Measurements from ENCODE around the gene FAR1.

FAR1 gene

DNA sequence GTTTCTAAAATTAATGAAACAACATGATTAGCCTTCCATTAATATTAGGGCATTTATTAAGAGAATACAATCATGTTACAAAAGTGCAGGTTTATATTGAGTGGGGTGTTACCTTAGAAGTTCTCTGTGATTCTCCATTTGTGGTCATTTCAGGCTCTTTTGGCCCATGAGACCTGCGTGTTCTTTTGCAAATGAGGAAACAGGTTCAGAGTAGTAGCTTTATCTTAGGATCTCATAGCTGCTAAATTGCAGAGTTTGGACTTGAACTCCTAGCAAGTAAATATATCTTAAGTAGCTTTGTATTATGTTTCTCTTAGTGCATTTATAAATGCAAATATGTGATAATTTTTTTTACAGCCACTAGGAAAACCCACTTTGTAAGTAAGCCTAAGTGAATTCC, 18.3 kb downstream of the FAR1 start:
- no peak overlapping the region for H3K27ac ChIP-seq (ENCODE audit: low read depth, low read length)
- H3K4me3 ChIP-seq (ENCODE audit: low read depth, low read length) = no peak overlapping the region
- H3K4me1 ChIP-seq (ENCODE audit: control insufficient read depth, insufficient read depth, low read length, unreplicated experiment) = peaks cover 4% of the 10 kb centered on the region
- peaks cover 4% of the 10 kb centered on the region for H3K36me3 ChIP-seq (ENCODE audit: insufficient read depth, low read length)
- peaks cover 88% of the 10 kb centered on the region for H3K79me2 ChIP-seq (ENCODE audit: control insufficient read depth, insufficient read depth, low read length, unreplicated experiment)
- H3K27me3 ChIP-seq (ENCODE audit: insufficient read depth, low read length) = no peaks in the 10 kb centered on the region
- no peak overlapping the region for H2AFZ ChIP-seq (ENCODE audit: low read length, unreplicated experiment)

GRCh38 chr11:13687271-13687670, 18.8 kb downstream of the FAR1 start:
- Histone ChIP-seq H3K36me3 (ENCODE audit: insufficient read depth, low read length) (peaks cover 4% of the 10 kb centered on the region), H3K27me3 (ENCODE audit: insufficient read depth, low read length) (no peaks in the 10 kb centered on the region), H3K4me1 (ENCODE audit: control insufficient read depth, insufficient read depth, low read length, unreplicated experiment) (peaks cover under 1% of the 10 kb centered on the region), H2AFZ (ENCODE audit: low read length, unreplicated experiment) (no peak overlapping the region), H3K4me3 (ENCODE audit: low read depth, low read length) (no peak overlapping the region), H3K79me2 (ENCODE audit: control insufficient read depth, insufficient read depth, low read length, unreplicated experiment) (peaks cover 88% of the 10 kb centered on the region), H3K27ac (ENCODE audit: low read depth, low read length) (no peak overlapping the region)

DNA sequence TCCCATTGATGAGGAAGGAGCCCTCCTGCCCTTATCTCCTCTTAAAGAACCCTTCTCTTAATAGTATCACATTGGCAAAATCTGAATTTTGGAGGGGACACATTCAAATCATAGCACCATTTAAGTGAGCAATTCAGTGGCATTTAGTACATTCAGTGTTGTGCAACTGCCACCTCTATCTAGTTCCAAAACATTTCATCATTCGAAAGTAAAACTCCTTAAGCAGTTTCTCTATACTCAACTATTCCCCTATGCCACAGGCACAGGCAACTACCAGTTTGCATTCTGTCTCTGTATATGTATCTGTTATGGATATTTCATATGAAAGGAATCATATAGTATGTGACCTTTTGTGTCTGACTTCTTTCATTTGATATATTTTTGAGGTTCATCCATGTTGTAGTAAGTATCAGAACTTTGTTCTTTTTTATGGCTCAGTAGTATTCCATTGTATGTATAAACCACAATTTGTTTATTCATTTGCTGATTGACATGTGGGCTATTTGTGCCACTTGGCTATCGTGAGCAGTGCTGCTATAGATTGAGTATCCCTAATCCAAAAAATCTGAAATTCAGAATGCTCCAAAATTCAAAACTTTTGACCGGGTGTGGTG, 22.9 kb downstream of the FAR1 start:
- Histone ChIP-seq H3K79me2 (ENCODE audit: control insufficient read depth, insufficient read depth, low read length, unreplicated experiment) (peaks cover 74% of the 10 kb centered on the region), H3K4me3 (ENCODE audit: low read depth, low read length) (no peak overlapping the region), H3K4me1 (ENCODE audit: control insufficient read depth, insufficient read depth, low read length, unreplicated experiment) (no peaks in the 10 kb centered on the region), H3K27ac (ENCODE audit: low read depth, low read length) (no peak overlapping the region), H3K36me3 (ENCODE audit: insufficient read depth, low read length) (peaks cover 11% of the 10 kb centered on the region), H3K27me3 (ENCODE audit: insufficient read depth, low read length) (no peaks in the 10 kb centered on the region), H2AFZ (ENCODE audit: low read length, unreplicated experiment) (no peak overlapping the region)

- H2AFZ ChIP-seq (ENCODE audit: low read length, unreplicated experiment) = no peak overlapping the region
- no peak overlapping the region for H3K27ac ChIP-seq (ENCODE audit: low read depth, low read length)
- no peaks in the 10 kb centered on the region for H3K4me1 ChIP-seq (ENCODE audit: control insufficient read depth, insufficient read depth, low read length, unreplicated experiment)
- no peaks in the 10 kb centered on the region for H3K27me3 ChIP-seq (ENCODE audit: insufficient read depth, low read length)
- H3K4me3 ChIP-seq (ENCODE audit: low read depth, low read length) = no peak overlapping the region
- H3K36me3 ChIP-seq (ENCODE audit: insufficient read depth, low read length) = peaks cover 15% of the 10 kb centered on the region
- H3K79me2 ChIP-seq (ENCODE audit: control insufficient read depth, insufficient read depth, low read length, unreplicated experiment) = peaks cover 66% of the 10 kb centered on the region
These were observed 23.7 kb downstream of the FAR1 start for GRCh38 chr11:13692172-13692571.

GRCh38 chr11:13694115-13694514, 25.6 kb downstream of the FAR1 start:
- H3K27ac ChIP-seq (ENCODE audit: low read depth, low read length) = no peak overlapping the region
- peaks cover 17% of the 10 kb centered on the region for H3K36me3 ChIP-seq (ENCODE audit: insufficient read depth, low read length)
- no peak overlapping the region for H2AFZ ChIP-seq (ENCODE audit: low read length, unreplicated experiment)
- no peaks in the 10 kb centered on the region for H3K27me3 ChIP-seq (ENCODE audit: insufficient read depth, low read length)
- no peaks in the 10 kb centered on the region for H3K4me1 ChIP-seq (ENCODE audit: control insufficient read depth, insufficient read depth, low read length, unreplicated experiment)
- no peak overlapping the region for H3K4me3 ChIP-seq (ENCODE audit: low read depth, low read length)
- H3K79me2 ChIP-seq (ENCODE audit: control insufficient read depth, insufficient read depth, low read length, unreplicated experiment) = peaks cover 53% of the 10 kb centered on the region

- H2AFZ ChIP-seq (ENCODE audit: low read length, unreplicated experiment) = no peak overlapping the region
- H3K27ac ChIP-seq (ENCODE audit: low read depth, low read length) = no peak overlapping the region
- H3K36me3 ChIP-seq (ENCODE audit: insufficient read depth, low read length) = peaks cover 17% of the 10 kb centered on the region
- H3K4me3 ChIP-seq (ENCODE audit: low read depth, low read length) = no peak overlapping the region
- H3K27me3 ChIP-seq (ENCODE audit: insufficient read depth, low read length) = no peaks in the 10 kb centered on the region
- H3K4me1 ChIP-seq (ENCODE audit: control insufficient read depth, insufficient read depth, low read length, unreplicated experiment) = no peaks in the 10 kb centered on the region
- H3K79me2 ChIP-seq (ENCODE audit: control insufficient read depth, insufficient read depth, low read length, unreplicated experiment) = peaks cover 38% of the 10 kb centered on the region
These were observed 27.4 kb downstream of the FAR1 start for GRCh38 chr11:13695886-13696285.

DNA sequence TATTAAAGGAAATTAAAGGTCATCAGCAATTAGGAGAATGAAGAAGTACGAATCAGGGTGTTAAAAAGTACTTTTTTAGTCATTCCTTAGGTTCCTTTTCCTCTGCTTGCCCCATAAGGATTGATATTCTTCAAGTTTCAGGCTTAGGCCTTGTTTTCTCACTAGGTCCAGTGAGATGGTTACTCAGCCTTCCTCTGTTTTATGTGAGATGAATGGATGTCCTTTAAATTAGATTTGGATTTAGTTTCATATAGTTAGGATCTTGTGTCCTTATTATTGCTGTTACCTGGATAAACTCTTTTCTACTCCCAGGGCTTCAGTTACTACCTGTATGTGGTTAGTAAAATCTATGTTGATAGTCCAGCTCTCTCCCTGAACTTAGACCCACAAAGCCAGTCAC, 29.2 kb downstream of the FAR1 start:
- Histone ChIP-seq H3K27ac (ENCODE audit: low read depth, low read length) (no peak overlapping the region), H3K4me1 (ENCODE audit: control insufficient read depth, insufficient read depth, low read length, unreplicated experiment) (no peaks in the 10 kb centered on the region), H3K79me2 (ENCODE audit: control insufficient read depth, insufficient read depth, low read length, unreplicated experiment) (peaks cover 20% of the 10 kb centered on the region), H3K4me3 (ENCODE audit: low read depth, low read length) (no peak overlapping the region), H3K36me3 (ENCODE audit: insufficient read depth, low read length) (peaks cover 17% of the 10 kb centered on the region), H2AFZ (ENCODE audit: low read length, unreplicated experiment) (no peak overlapping the region), H3K27me3 (ENCODE audit: insufficient read depth, low read length) (no peaks in the 10 kb centered on the region)

DNA sequence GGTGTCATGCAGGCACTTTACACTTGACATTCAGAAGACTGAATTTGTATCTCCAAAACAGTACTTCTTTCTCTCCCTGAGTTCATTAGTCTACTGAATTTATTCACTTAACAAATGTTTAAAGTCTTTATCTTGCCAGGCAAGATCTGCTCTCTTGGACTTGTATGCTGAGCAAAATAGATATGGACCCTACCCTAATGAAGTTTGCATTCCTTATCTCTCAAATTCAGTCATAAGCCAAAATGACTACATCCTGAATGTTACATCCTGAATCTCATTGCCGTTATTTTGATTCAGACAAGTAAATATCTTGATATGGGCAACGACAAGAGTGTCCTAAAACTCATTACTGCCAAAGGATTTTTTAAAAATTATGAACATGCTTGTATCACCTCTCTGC, 29.7 kb downstream of the FAR1 start:
- H3K36me3 ChIP-seq (ENCODE audit: insufficient read depth, low read length) = peaks cover 17% of the 10 kb centered on the region
- H3K4me3 ChIP-seq (ENCODE audit: low read depth, low read length) = no peak overlapping the region
- no peak overlapping the region for H3K27ac ChIP-seq (ENCODE audit: low read depth, low read length)
- H3K27me3 ChIP-seq (ENCODE audit: insufficient read depth, low read length) = no peaks in the 10 kb centered on the region
- H3K4me1 ChIP-seq (ENCODE audit: control insufficient read depth, insufficient read depth, low read length, unreplicated experiment) = no peaks in the 10 kb centered on the region
- H2AFZ ChIP-seq (ENCODE audit: low read length, unreplicated experiment) = no peak overlapping the region
- H3K79me2 ChIP-seq (ENCODE audit: control insufficient read depth, insufficient read depth, low read length, unreplicated experiment) = peaks cover 16% of the 10 kb centered on the region

GRCh38 chr11:13699041-13699440, 30.6 kb downstream of the FAR1 start:
- Histone ChIP-seq H2AFZ (ENCODE audit: low read length, unreplicated experiment) (no peak overlapping the region), H3K36me3 (ENCODE audit: insufficient read depth, low read length) (peaks cover 17% of the 10 kb centered on the region), H3K4me3 (ENCODE audit: low read depth, low read length) (no peak overlapping the region), H3K27me3 (ENCODE audit: insufficient read depth, low read length) (no peaks in the 10 kb centered on the region), H3K4me1 (ENCODE audit: control insufficient read depth, insufficient read depth, low read length, unreplicated experiment) (no peaks in the 10 kb centered on the region), H3K79me2 (ENCODE audit: control insufficient read depth, insufficient read depth, low read length, unreplicated experiment) (peaks cover 8% of the 10 kb centered on the region), H3K27ac (ENCODE audit: low read depth, low read length) (no peak overlapping the region)

DNA sequence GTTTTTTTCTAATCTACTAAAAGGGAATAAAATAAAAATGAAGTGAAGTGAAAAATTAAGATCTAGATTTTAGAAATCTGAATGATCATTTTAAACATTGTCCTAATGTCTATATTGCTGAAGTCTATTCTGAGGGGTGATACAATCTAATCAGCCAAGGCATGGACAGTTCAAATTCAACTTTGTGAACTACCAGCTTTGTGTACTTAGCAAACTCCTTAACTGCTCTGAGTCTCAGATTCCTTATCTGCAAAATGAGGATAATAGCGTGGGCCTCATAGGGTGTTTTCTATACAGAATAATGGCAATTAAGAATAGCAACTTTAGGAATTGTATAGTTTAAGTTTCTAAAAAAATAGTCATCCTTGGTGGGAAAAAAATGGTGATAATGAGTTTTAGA, 31.4 kb downstream of the FAR1 start:
- peaks cover 17% of the 10 kb centered on the region for H3K36me3 ChIP-seq (ENCODE audit: insufficient read depth, low read length)
- H2AFZ ChIP-seq (ENCODE audit: low read length, unreplicated experiment) = no peak overlapping the region
- H3K4me3 ChIP-seq (ENCODE audit: low read depth, low read length) = no peak overlapping the region
- H3K27ac ChIP-seq (ENCODE audit: low read depth, low read length) = no peak overlapping the region
- no peaks in the 10 kb centered on the region for H3K27me3 ChIP-seq (ENCODE audit: insufficient read depth, low read length)
- H3K4me1 ChIP-seq (ENCODE audit: control insufficient read depth, insufficient read depth, low read length, unreplicated experiment) = no peaks in the 10 kb centered on the region
- H3K79me2 ChIP-seq (ENCODE audit: control insufficient read depth, insufficient read depth, low read length, unreplicated experiment) = peaks cover under 1% of the 10 kb centered on the region

GRCh38 chr11:13701506-13701905, 33.0 kb downstream of the FAR1 start:
- Histone ChIP-seq H3K36me3 (ENCODE audit: insufficient read depth, low read length) (peaks cover 8% of the 10 kb centered on the region), H3K4me3 (ENCODE audit: low read depth, low read length) (no peak overlapping the region), H3K79me2 (ENCODE audit: control insufficient read depth, insufficient read depth, low read length, unreplicated experiment) (no peaks in the 10 kb centered on the region), H3K27ac (ENCODE audit: low read depth, low read length) (no peak overlapping the region), H3K4me1 (ENCODE audit: control insufficient read depth, insufficient read depth, low read length, unreplicated experiment) (no peaks in the 10 kb centered on the region), H3K27me3 (ENCODE audit: insufficient read depth, low read length) (no peaks in the 10 kb centered on the region), H2AFZ (ENCODE audit: low read length, unreplicated experiment) (no peak overlapping the region)
